COLO668 (cell line): ENCODE results near the gene KCNJ5.

ENCODE experiments used
- DNase-seq: peaks from one replicate; lab custom pipeline; 2025; ENCODE audit not compliant: unreplicated experiment; lab: John Stamatoyannopoulos, UW

Gene KCNJ5

GRCh38 chr11:128893578-128894285 lies 2.6 kb downstream of the KCNJ5 start:
- no peak for DNase-seq

GRCh38 chr11:128894286-128894681 lies 3.1 kb downstream of the KCNJ5 start:
- DNase-seq, result no peak

DNA sequence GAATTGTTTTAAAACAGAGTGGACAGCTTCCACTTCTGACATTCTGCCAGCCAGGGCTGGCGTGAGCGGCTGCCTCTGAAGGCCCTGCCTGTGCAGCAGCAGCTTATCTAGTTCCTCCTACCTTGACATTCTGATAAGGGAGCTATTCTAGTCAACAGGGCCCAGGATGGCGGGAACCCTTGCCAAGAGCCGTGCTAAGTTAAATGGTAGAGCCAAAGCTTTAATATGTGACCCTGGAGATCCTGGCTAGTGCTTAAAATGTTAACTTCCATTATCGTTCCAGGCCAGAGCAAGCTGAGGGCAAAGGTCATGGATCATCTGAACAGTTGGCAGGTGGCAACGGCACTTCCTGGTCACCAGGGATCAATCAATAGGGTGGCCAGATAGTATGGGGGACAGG lies 3.5 kb downstream of the KCNJ5 start:
- DNase-seq, result no peak

DNA sequence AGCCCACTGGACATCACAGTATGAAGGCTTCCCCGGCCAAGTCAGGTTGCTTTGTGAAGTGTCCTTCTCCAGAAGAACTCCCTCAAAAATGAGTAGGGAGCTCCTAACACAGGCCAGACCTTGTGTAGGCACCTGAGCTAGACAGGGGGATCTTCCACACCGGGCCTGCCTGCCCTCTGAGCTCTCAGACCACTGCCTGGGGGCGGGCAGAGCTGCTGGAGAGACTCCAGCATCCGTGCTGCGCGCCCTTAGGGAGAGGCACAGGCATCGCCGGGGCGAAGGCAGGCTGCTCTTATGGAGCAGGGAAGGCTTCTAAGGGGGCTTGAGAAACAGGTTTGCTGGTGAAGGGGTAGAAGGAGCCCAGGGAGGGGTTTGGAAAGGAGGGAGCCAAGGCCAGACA lies 4.4 kb downstream of the KCNJ5 start:
- no peak for DNase-seq

DNA sequence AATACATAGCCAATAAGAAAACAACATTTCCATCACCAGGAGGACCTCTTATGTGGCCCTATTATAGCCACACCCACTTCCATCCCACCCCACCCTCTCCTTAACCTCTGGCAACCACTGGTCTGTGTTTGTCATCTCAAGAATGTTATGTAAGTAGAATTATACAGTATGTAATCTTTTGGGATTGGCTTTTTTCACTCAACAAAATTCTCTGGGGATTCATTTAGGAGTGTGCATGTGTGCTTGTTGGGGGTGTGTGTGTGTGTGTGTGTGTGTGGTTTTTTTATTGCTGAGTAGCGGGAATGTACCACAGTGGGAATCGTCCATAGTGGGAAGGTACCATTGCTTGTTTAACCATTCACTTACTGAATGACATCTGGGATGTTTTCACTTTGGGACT lies 5.2 kb downstream of the KCNJ5 start:
- no peak for DNase-seq

DNA sequence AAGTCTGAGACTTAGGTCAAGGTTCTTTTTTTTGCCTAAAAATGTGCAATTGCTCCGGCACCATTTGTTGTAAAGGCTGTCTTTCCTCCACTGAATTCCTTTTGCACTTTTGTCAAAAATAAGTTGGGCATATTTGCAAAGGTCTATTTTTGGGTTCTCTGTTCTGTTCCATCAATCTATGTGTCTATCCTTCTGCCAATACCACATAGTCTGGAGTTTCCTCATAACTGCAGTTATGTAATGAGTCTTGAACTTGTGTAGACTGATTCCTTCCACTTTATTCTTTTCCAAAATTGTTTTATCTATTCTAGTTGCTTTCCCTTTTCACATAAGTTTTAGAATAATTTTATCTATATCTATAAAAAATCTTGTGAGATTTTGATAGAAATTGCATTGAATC lies 6.7 kb downstream of the KCNJ5 start:
- no peak for DNase-seq

- DNase-seq, result no peak
Observed at GRCh38 chr11:128898580-128899344, 7.6 kb downstream of the KCNJ5 start.

GRCh38 chr11:128900468-128900867 lies 9.3 kb downstream of the KCNJ5 start:
- DNase-seq, result no peak

GRCh38 chr11:128901653-128902514 lies 10.7 kb downstream of the KCNJ5 start:
- DNase-seq, result no peak

DNA sequence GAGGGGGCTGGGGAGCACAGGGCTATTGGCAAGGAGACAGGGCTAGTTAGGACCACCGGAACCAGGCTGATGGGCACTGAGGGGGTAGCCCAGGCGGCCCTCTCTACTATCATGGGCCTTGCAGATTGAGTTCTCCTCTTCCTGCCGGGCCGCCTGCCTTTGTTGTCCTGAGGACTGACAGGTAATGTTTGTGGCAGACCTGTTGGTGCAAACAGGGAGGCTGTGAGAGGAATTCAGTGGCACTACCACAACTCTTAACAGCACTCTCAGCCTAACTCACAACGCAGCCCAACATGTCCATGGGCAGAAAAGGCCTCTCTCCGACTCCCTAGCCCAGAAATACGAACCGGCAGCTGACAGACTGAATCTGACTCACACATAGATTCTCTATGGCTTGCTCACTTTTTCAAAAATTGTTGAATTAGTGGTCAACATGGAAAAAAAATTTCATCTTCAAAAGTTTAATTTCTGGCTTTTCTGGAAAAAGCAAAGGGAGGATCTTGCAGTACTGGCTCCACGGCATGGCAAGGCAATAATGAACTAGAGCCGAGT lies 11.4 kb downstream of the KCNJ5 start:
- DNase-seq, result no peak

- no peak for DNase-seq
Observed at GRCh38 chr11:128903248-128904061, 12.3 kb downstream of the KCNJ5 start.

DNA sequence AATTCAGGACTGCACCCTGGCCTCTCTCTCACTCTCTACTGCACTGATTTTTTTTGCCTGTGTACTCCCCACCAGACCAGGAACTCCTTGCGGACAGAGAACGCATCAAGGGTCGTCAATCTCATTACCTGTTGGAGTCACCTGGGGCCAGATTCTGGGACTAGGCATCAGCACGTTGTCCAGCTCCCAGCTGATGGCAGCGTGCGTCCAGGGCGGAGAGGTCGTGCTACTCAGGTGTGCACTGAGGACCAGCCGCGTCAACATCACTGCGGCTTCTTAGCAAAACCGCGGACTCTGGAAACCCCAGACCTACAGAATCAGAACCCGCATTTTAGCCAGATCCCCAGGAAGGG lies 13.1 kb downstream of the KCNJ5 start:
- no peak for DNase-seq

GRCh38 chr11:128904656-128905344 lies 13.6 kb downstream of the KCNJ5 start:
- peak; percentile 42 for DNase-seq

- peak; percentile 64 for DNase-seq
Observed at GRCh38 chr11:128905345-128906184, 14.4 kb downstream of the KCNJ5 start.

GRCh38 chr11:128906185-128907050 lies 15.3 kb downstream of the KCNJ5 start:
- DNase-seq, result no peak

GRCh38 chr11:128907585-128907984 lies 16.4 kb downstream of the KCNJ5 start:
- no peak for DNase-seq

DNA sequence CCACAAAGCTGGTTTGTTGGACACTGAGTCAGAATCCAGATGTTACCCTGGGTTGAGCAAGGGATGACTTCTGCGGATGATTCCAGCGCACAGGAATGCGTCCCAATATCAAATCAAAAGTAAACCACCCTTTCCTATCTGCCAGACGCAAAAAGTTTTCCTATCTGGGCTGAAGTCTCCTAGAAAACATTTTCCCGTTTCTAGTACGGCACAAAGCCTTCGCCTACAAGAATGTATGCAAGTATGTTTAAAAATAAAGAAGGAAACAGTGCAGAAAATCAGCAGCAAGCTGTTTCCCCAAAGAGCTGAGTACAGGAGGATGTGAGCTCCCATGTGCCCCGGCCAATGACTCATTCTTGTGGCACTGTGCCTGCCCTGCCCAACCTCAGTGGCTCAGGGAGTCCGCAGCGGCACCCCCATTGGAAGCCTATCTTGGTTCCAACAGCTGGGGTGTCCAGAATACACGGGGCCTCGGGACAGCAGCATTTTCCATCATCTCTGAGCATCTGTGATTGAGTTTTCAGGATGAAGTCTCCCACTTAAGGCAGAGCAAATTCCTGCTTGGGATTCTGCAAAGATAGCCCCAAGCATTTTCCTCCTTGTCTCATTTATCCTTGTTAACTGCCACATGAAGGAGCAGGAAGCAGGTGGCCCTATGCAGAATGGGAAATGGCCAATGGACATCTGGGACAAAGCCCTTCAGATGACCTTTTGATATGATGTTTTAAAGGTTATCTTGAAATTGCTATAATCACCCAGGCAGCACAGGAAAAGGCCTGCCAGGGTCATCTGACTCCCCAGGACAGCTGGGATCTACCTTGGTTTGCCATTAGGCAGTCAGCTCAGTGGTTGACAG lies 17.5 kb downstream of the KCNJ5 start:
- no peak for DNase-seq
